Measurements from ENCODE around the gene DIO1. TPM values are rescaled to one million over a fixed set of nuclear protein-coding genes. Genes with fewer than 3 reads are reported as not detected.

Gene DIO1
- total and polyA plus RNA-seq, 3 experiments from 2014 or later, result not detected

Other genes starting within 250 kb of the DIO1 start
- gene GLIS1, start 155.0 kb upstream of the DIO1 start, total RNA-seq, result not detected
- 0.18 TPM for gene GLIS1, start 155.0 kb upstream of the DIO1 start, polyA plus RNA-seq
- gene NDC1, start 55.9 kb upstream of the DIO1 start, total RNA-seq, result 10 to 100 TPM; 38.8 to 40.3 TPM
- gene NDC1, start 55.9 kb upstream of the DIO1 start, polyA plus RNA-seq, result 6.4 TPM
- gene YIPF1, start 4.4 kb upstream of the DIO1 start, total RNA-seq, result 10 to 100 TPM; 17.2 to 17.4 TPM
- 30.7 TPM for gene YIPF1, start 4.4 kb upstream of the DIO1 start, polyA plus RNA-seq
- 10 to 100 TPM; 57.2 to 57.8 TPM for gene IFT25, start 51.5 kb downstream of the DIO1 start, total RNA-seq
- 59.9 TPM for gene IFT25, start 51.5 kb downstream of the DIO1 start, polyA plus RNA-seq
- gene LRRC42, start 52.2 kb downstream of the DIO1 start, total RNA-seq, result 10 to 100 TPM; 23.6 to 25.7 TPM
- 8.3 TPM for gene LRRC42, start 52.2 kb downstream of the DIO1 start, polyA plus RNA-seq
- gene LDLRAD1, start 124.0 kb downstream of the DIO1 start, total RNA-seq, result not detected
- not detected for gene LDLRAD1, start 124.0 kb downstream of the DIO1 start, polyA plus RNA-seq
- 100 to 1,000 TPM; 140 to 149 TPM for gene TMEM59, start 159.0 kb downstream of the DIO1 start, total RNA-seq
- 580 TPM for gene TMEM59, start 159.0 kb downstream of the DIO1 start, polyA plus RNA-seq
- 10 to 100 TPM; 10.9 to 11.4 TPM for gene TCEANC2, start 159.4 kb downstream of the DIO1 start, total RNA-seq
- 6.1 TPM for gene TCEANC2, start 159.4 kb downstream of the DIO1 start, polyA plus RNA-seq

Data from CD8-positive, alpha-beta memory T cell (primary cell).